Measurements from ENCODE around the gene ANXA5. TPM values are rescaled to one million over a fixed set of nuclear protein-coding genes. Genes with fewer than 3 reads are reported as not detected.
A peak's percentile ranks its signal among the peaks of the same experiment; 100 is the strongest.
"Not testable (repeated sequence)": the region's sequence is repeated elsewhere in the genome, so short reads cannot be mapped to it uniquely, and the experiment has no call there.

The ANXA5 gene
- total RNA-seq, 1 experiment from 2014 or later = 476 TPM

GRCh38 chr4:121668368-121669162, 28.2 kb downstream of the ANXA5 start:
- peak overlapping the region; percentile 51 for H3K27ac Mint-ChIP-seq (ENCODE audit: low read depth, unreplicated experiment)
- CTCF ChIA-PET = interaction anchor here (0.6 to 1.9 kb wide), 7 partner anchors 8 to 1717 kb away, joined by 3 to 10 read pairs (median 3); no protein-coding TSS in a partner anchor
- no TSS peak for BruUV-seq (replicated peaks)
- peaks cover 75% of the 10 kb centered on the region for H3K36me3 Mint-ChIP-seq (ENCODE audit: insufficient read depth, unreplicated experiment)
- DNase-seq (ENCODE audit: unreplicated experiment) = peak; percentile 56
- intact Hi-C loops (cut with micrococcal nuclease) = loop anchor here (5.0 kb wide), 1 partner anchor 69 kb away; no protein-coding TSS in a partner anchor
- no peak overlapping the region for H3K4me3 Mint-ChIP-seq (ENCODE audit: unreplicated experiment)
- no peaks in the 10 kb centered on the region for H3K27me3 Mint-ChIP-seq (ENCODE audit: insufficient read depth, unreplicated experiment)
- TF ChIP-seq CTCF (IDR thresholded peaks at IDR 0.05; ENCODE audit: unreplicated experiment) = no peak
- peaks cover 7% of the 10 kb centered on the region for H3K4me1 Mint-ChIP-seq (ENCODE audit: insufficient read depth, unreplicated experiment)
- POLR2A ChIA-PET = interaction anchor here (0.8 to 1.6 kb wide), 3 partner anchors 9 to 310 kb away, joined by 3 to 4 read pairs (median 4); no protein-coding TSS in a partner anchor
- H3K9me3 Mint-ChIP-seq (ENCODE audit: unreplicated experiment) = no peaks in the 10 kb centered on the region

- H3K36me3 Mint-ChIP-seq (ENCODE audit: insufficient read depth, unreplicated experiment) = peaks cover 52% of the 10 kb centered on the region
Observed at GRCh38 chr4:121666091-121666679, 30.6 kb downstream of the ANXA5 start.

GRCh38 chr4:121665371-121665770, 31.4 kb downstream of the ANXA5 start:
- peaks cover 51% of the 10 kb centered on the region for H3K36me3 Mint-ChIP-seq (ENCODE audit: insufficient read depth, unreplicated experiment)
- no peak for DNase-seq (ENCODE audit: unreplicated experiment)
- TF ChIP-seq CTCF (IDR thresholded peaks at IDR 0.05; ENCODE audit: unreplicated experiment) = no peak
- intact Hi-C loops (cut with micrococcal nuclease) = loop anchor here (5.0 kb wide), 1 partner anchor 72 kb away; no protein-coding TSS in a partner anchor
- no peak overlapping the region for H3K4me3 Mint-ChIP-seq (ENCODE audit: unreplicated experiment)
- POLR2A ChIA-PET = interaction anchor here (1.2 kb wide), 1 partner anchor 62 kb away, joined by 3 read pairs; no protein-coding TSS in a partner anchor
- no peaks in the 10 kb centered on the region for H3K9me3 Mint-ChIP-seq (ENCODE audit: unreplicated experiment)
- H3K27ac Mint-ChIP-seq (ENCODE audit: low read depth, unreplicated experiment) = no peak overlapping the region
- CTCF ChIA-PET = interaction anchor here (0.7 to 2.1 kb wide), 3 partner anchors 9 to 16 kb away, joined by 3 to 16 read pairs (median 7); no protein-coding TSS in a partner anchor
- BruUV-seq (replicated peaks) = no TSS peak
- no peaks in the 10 kb centered on the region for H3K27me3 Mint-ChIP-seq (ENCODE audit: insufficient read depth, unreplicated experiment)
- no peaks in the 10 kb centered on the region for H3K4me1 Mint-ChIP-seq (ENCODE audit: insufficient read depth, unreplicated experiment)

More at GRCh38 chr4:121666091-121666679, 30.6 kb downstream of the ANXA5 start:
- TF ChIP-seq CTCF (IDR thresholded peaks at IDR 0.05; ENCODE audit: unreplicated experiment) = no peak
- BruUV-seq (replicated peaks) = no TSS peak
- peak overlapping the region; percentile 49 for H3K27ac Mint-ChIP-seq (ENCODE audit: low read depth, unreplicated experiment)
- H3K4me3 Mint-ChIP-seq (ENCODE audit: unreplicated experiment) = no peak overlapping the region
- H3K27me3 Mint-ChIP-seq (ENCODE audit: insufficient read depth, unreplicated experiment) = no peaks in the 10 kb centered on the region
- intact Hi-C loops (cut with micrococcal nuclease) = loop anchor here (5.0 kb wide), 1 partner anchor 71 kb away; no protein-coding TSS in a partner anchor
- POLR2A ChIA-PET = interaction anchor here (1.0 to 1.2 kb wide), 2 partner anchors 14 to 62 kb away, joined by 4 to 5 read pairs; no protein-coding TSS in a partner anchor
- no peaks in the 10 kb centered on the region for H3K9me3 Mint-ChIP-seq (ENCODE audit: unreplicated experiment)
- H3K4me1 Mint-ChIP-seq (ENCODE audit: insufficient read depth, unreplicated experiment) = no peaks in the 10 kb centered on the region
- CTCF ChIA-PET = interaction anchor here (0.7 to 2.1 kb wide), 4 partner anchors 10 to 69 kb away, joined by 3 to 16 read pairs (median 4); no protein-coding TSS in a partner anchor
- no peak for DNase-seq (ENCODE audit: unreplicated experiment)

GRCh38 chr4:121662225-121662624, 34.6 kb downstream of the ANXA5 start:
- Mint-ChIP-seq H3K9me3 (ENCODE audit: unreplicated experiment) (no peaks in the 10 kb centered on the region), H3K4me1 (ENCODE audit: insufficient read depth, unreplicated experiment) (peaks cover 5% of the 10 kb centered on the region), H3K4me3 (ENCODE audit: unreplicated experiment) (no peak overlapping the region), H3K36me3 (ENCODE audit: insufficient read depth, unreplicated experiment) (peaks cover 31% of the 10 kb centered on the region), H3K27me3 (ENCODE audit: insufficient read depth, unreplicated experiment) (no peaks in the 10 kb centered on the region), H3K27ac (ENCODE audit: low read depth, unreplicated experiment) (no peak overlapping the region)
- no peak for DNase-seq (ENCODE audit: unreplicated experiment)
- TF ChIP-seq CTCF (IDR thresholded peaks at IDR 0.05; ENCODE audit: unreplicated experiment) = no peak
- ChIA-PET POLR2A (interaction anchor here (0.6 kb wide), 1 partner anchor 1340 kb away, joined by 3 read pairs; no protein-coding TSS in a partner anchor), CTCF (interaction anchor here (0.9 to 1.6 kb wide), 3 partner anchors 11 to 74 kb away, joined by 3 to 4 read pairs (median 3); no protein-coding TSS in a partner anchor)
- BruUV-seq (replicated peaks) = no TSS peak
- intact Hi-C loops (cut with micrococcal nuclease) = no loop called here

GRCh38 chr4:121660175-121660933, 36.4 kb downstream of the ANXA5 start:
- H3K27me3 Mint-ChIP-seq (ENCODE audit: insufficient read depth, unreplicated experiment); H3K27ac Mint-ChIP-seq (ENCODE audit: low read depth, unreplicated experiment); POLR2A ChIA-PET; H3K4me3 Mint-ChIP-seq (ENCODE audit: unreplicated experiment); intact Hi-C loops (cut with micrococcal nuclease); H3K4me1 Mint-ChIP-seq (ENCODE audit: insufficient read depth, unreplicated experiment); DNase-seq (ENCODE audit: unreplicated experiment); H3K9me3 Mint-ChIP-seq (ENCODE audit: unreplicated experiment); BruUV-seq (replicated peaks): not testable (repeated sequence)
- CTCF ChIA-PET = interaction anchor here (0.6 to 1.7 kb wide), 2 partner anchors 198 to 200 kb away, joined by 3 to 10 read pairs; no protein-coding TSS in a partner anchor
- peaks cover 14% of the 10 kb centered on the region for H3K36me3 Mint-ChIP-seq (ENCODE audit: insufficient read depth, unreplicated experiment)

Data from MCF 10A (cell line).